B cell (primary cell): ENCODE measurements around the gene THRA. TPM values are rescaled to one million over a fixed set of nuclear protein-coding genes. Genes with fewer than 3 reads are reported as not detected.

Experiments used
- ATAC-seq: fragments of 200-7000 bp; cut with Tn5 transposase; one replicate; pipeline ENCODE4 v1.10.0; 2021; ENCODE audit warnings: low read depth, mild to moderate bottlenecking, moderate number of reproducible peaks, moderate library complexity
- CTCF ChIA-PET: fragments of 350-600 bp; sonication (Branson Sonifier 250); formaldehyde crosslinking; loops from one replicate; lab custom pipeline; 2021; ENCODE audit warnings: antibody characterized with exemption, inconsistent platforms; lab: Charles Lee
- POLR2A ChIA-PET: fragments of 350-600 bp; sonication (Branson Sonifier 250); formaldehyde crosslinking; loops from one replicate; lab custom pipeline; 2021; ENCODE audit warnings: antibody characterized with exemption; lab: Charles Lee
- DNase-seq: peaks from one replicate; pipeline ENCODE4 v3.0.0; 2013
- H2AFZ ChIP-seq: 2 replicates; pipeline ENCODE4 v1.6.1; 2012; ENCODE audit warnings: mild to moderate bottlenecking, low read depth, low read length; ENCODE audit not compliant: insufficient read depth, poor library complexity, severe bottlenecking
- H3K27ac ChIP-seq, 2 donors: 1 replicate in 1 of 2; 2 replicates in 1 of 2; pipeline ENCODE4 v1.5.1; 2012 to 2013; ENCODE audit warnings: low read length in 2 of 2, mild to moderate bottlenecking in 2 of 2, moderate library complexity in 1 of 2
- H3K27me3 ChIP-seq, 4 experiments: fragments of 200-600 bp in 1 of 4; sonication (generic) in 1 of 4; replicated peaks in 1 of 4; 1 replicate in 2 of 4; 2 replicates in 2 of 4; pipeline versions ENCODE4 v1.6.1 to v1.7.0; 2013 to 2016; ENCODE audit warnings: low read length in 3 of 4, mild to moderate bottlenecking in 2 of 4, mixed read lengths in 1 of 4, moderate library complexity in 1 of 4; ENCODE audit not compliant: insufficient read depth in 4 of 4, control insufficient read depth in 3 of 4; ENCODE audit errors: control extremely low read depth in 1 of 4
- H3K36me3 ChIP-seq, 2 experiments: replicated peaks in 1 of 2; 1 replicate in 1 of 2; 2 replicates in 1 of 2; pipeline versions ENCODE4 v1.6.1 to v1.7.1; 2013; ENCODE audit warnings: low read length in 1 of 2; ENCODE audit not compliant: insufficient read depth in 2 of 2, control insufficient read depth in 1 of 2; ENCODE audit errors: control extremely low read depth in 1 of 2, extremely low read depth in 1 of 2
- H3K4me1 ChIP-seq, 2 donors: fragments of 200-600 bp in 1 of 2; sonication (generic) in 1 of 2; 1 replicate in 1 of 2; 2 replicates in 1 of 2; pipeline versions ENCODE4 v1.5.1 to v1.6.1; 2013 to 2017; ENCODE audit warnings: low read length in 2 of 2; ENCODE audit not compliant: control insufficient read depth in 2 of 2, insufficient read depth in 2 of 2
- H3K4me2 ChIP-seq: replicated peaks from 2 replicates; pipeline ENCODE3; 2012; ENCODE audit warnings: mild to moderate bottlenecking, low read depth, low read length; ENCODE audit not compliant: poor library complexity, severe bottlenecking
- H3K4me3 ChIP-seq, 5 experiments: fragments of 200-600 bp in 1 of 5; sonication (generic) in 1 of 5; 1 replicate in 3 of 5; 2 replicates in 2 of 5; pipeline versions ENCODE4 v1.5.1 to v1.7.0; 2011 to 2016; ENCODE audit warnings: low read length in 4 of 5, mild to moderate bottlenecking in 4 of 5, low read depth in 2 of 5, control low read depth in 1 of 5, moderate library complexity in 1 of 5; ENCODE audit not compliant: insufficient read depth in 1 of 5; ENCODE audit errors: control extremely low read depth in 1 of 5, extremely low read depth in 1 of 5
- H3K79me2 ChIP-seq: fragments of 200-600 bp; sonication (generic); one replicate; pipeline ENCODE4 v1.6.0; 2016; ENCODE audit warnings: low read length; ENCODE audit not compliant: control insufficient read depth, insufficient read depth
- H3K9ac ChIP-seq: fragments of 200-600 bp; sonication (generic); 2 replicates; pipeline ENCODE4 v1.6.1; 2017; ENCODE audit warnings: mild to moderate bottlenecking, low read length, moderate library complexity
- H3K9me3 ChIP-seq, 3 donors: one replicate each; pipeline versions ENCODE4 v1.6.1 to v1.7.1; 2013; ENCODE audit warnings: low read length in 2 of 3; ENCODE audit not compliant: control insufficient read depth in 2 of 3, insufficient read depth in 1 of 3; ENCODE audit errors: control extremely low read depth in 1 of 3
- H4K20me1 ChIP-seq: 2 replicates; pipeline ENCODE4 v1.6.0; 2012; ENCODE audit warnings: mild to moderate bottlenecking, low read length; ENCODE audit not compliant: insufficient read depth, control insufficient read depth, poor library complexity, severe bottlenecking
- H3K27ac Mint-ChIP-seq: one replicate; pipeline ENCODE4 v1.8.0; 2021; ENCODE audit warnings: mixed read lengths
- H3K27me3 Mint-ChIP-seq: one replicate; pipeline ENCODE4 v1.8.0; 2021; ENCODE audit warnings: mixed read lengths
- H3K4me1 Mint-ChIP-seq: one replicate; pipeline ENCODE4 v1.8.0; 2021; ENCODE audit warnings: mixed read lengths
- H3K4me3 Mint-ChIP-seq: one replicate; pipeline ENCODE4 v1.8.0; 2021; ENCODE audit warnings: mixed read lengths
- H3K9me3 Mint-ChIP-seq: one replicate; pipeline ENCODE4 v1.8.0; 2022; ENCODE audit warnings: mixed read lengths; ENCODE audit not compliant: insufficient read depth
- CTCF ChIP-seq: fragments of 200-600 bp; IDR thresholded peaks from one replicate; pipeline ENCODE4 v1.8.0; 2022; ENCODE audit warnings: antibody characterized with exemption, mild to moderate bottlenecking
- EZH2 ChIP-seq: IDR thresholded peaks from 2 replicates; pipeline ENCODE4 v1.6.1; 2012; ENCODE audit warnings: borderline replicate concordance, low read depth, mild to moderate bottlenecking, moderate library complexity, low read length; ENCODE audit not compliant: insufficient read depth, poor library complexity, severe bottlenecking
- WGBS: methylation state at CpG from one replicate; pipeline ENCODE4 v1.1.5; 2013; ENCODE audit warnings: missing lambda C conversion rate; ENCODE audit not compliant: insufficient coverage; 5-methylcytosine and 5-hydroxymethylcytosine counted together
- intact Hi-C: fragments of 100-400 bp; cut with micrococcal nuclease; formaldehyde crosslinking; loops from one replicate; pipeline ENCODE4 v1.10.0; 2022
- polyA plus RNA-seq: library from polyadenylated mRNA; depleted of rRNA; stranded (reverse); fragments of >200 nt; gene quantifications from 2 replicates; pipeline ENCODE4 v1.2.3, GENCODE V29; 2012
- total RNA-seq, 2 donors: library from RNA; stranded (reverse); fragments of 120-200 nt in 1 of 2; gene quantifications; 1 replicate in 1 of 2; 2 replicates in 1 of 2; pipeline versions ENCODE4 v1.2.3 to v1.2.4, GENCODE V29; 2013 to 2022

THRA gene
- total and polyA plus RNA-seq, 2 donors (not counting 1 experiment from before 2014, with no cell fraction given), result 8.0 to 17.1 TPM

- TF ChIP-seq EZH2, result no peak
- no peak for TF ChIP-seq CTCF
- no peaks in the 10 kb centered on the region for H3K27me3 ChIP-seq
- ChIA-PET POLR2A (interaction anchor here (0.5 kb wide), 1 partner anchor 28 kb away, joined by 4 read pairs; no protein-coding TSS in a partner anchor), CTCF (interaction anchor here (0.6 to 3.9 kb wide), 5 partner anchors 13 to 86 kb away, joined by 4 to 29 read pairs (median 4); no protein-coding TSS in a partner anchor)
- Mint-ChIP-seq H3K27me3 (no peaks in the 10 kb centered on the region), H3K27ac (no peak overlapping the region), H3K9me3 (no peaks in the 10 kb centered on the region), H3K4me1 (peaks cover 3% of the 10 kb centered on the region), H3K4me3 (no peak overlapping the region)
- H2AFZ ChIP-seq, result no peak overlapping the region
- no peak overlapping the region for H3K4me3 ChIP-seq
- H3K4me2 ChIP-seq, result no peak overlapping the region
- no peak for DNase-seq
- no peak overlapping the region for H3K27ac ChIP-seq
- no peak overlapping the region for H3K9ac ChIP-seq
- no peak for ATAC-seq
- 97% methylated on average over 27 of the region's 28 CpGs for WGBS
- H4K20me1 ChIP-seq, result no peaks in the 10 kb centered on the region
- H3K79me2 ChIP-seq, result peaks cover 3% of the 10 kb centered on the region
- H3K9me3 ChIP-seq, result no peaks in the 10 kb centered on the region
- peaks cover 7 to 42% of the 10 kb centered on the region in 2 experiments for H3K36me3 ChIP-seq
- H3K4me1 ChIP-seq, result no peaks in the 10 kb centered on the region
- intact Hi-C loops, result no loop called here
These were observed 25.3 kb downstream of the THRA start for GRCh38 chr17:40087903-40088718.
